ENCODE data around the gene ATP8A1. TPM values are rescaled to one million over a fixed set of nuclear protein-coding genes. Genes with fewer than 3 reads are reported as not detected.

The ATP8A1 gene
- total RNA-seq, 1 donor from 2014 or later: 4.3 TPM

- TF ChIP-seq CTCF (conservative IDR thresholded peaks at IDR 0.05; ENCODE audit: low read depth, low read length): no peak
- peak overlapping the region; percentile 30 for H3K4me3 ChIP-seq (ENCODE audit: low read depth, low read length)
- no peak for DNase-seq (ENCODE audit: low read depth)
Observed at GRCh38 chr4:42359711-42360110, 297.2 kb downstream of the ATP8A1 start.

Other genes starting within 250 kb of the ATP8A1 start
- gene GRXCR1, start 235.6 kb upstream of the ATP8A1 start, total RNA-seq: not detected in 2 replicates